Mucosa of descending colon (tissue), 3 donors: ENCODE data around the gene DNM3. TPM values are rescaled to one million over a fixed set of nuclear protein-coding genes. Genes with fewer than 3 reads are reported as not detected.

Experiments used
- ATAC-seq: fragments of 200-7000 bp; cut with Tn5 transposase; one replicate; pipeline ENCODE4 v1.9.1; 2020; ENCODE audit warnings: mild to moderate bottlenecking, moderate library complexity
- DNase-seq, 3 donors: peaks; one replicate each; pipeline ENCODE4 v3.0.0-alpha.2; 2020
- H3K36me3 ChIP-seq: fragments of 200-600 bp; one replicate; pipeline ENCODE4 v1.8.0; 2021; ENCODE audit warnings: low read depth, mild to moderate bottlenecking
- H3K4me1 ChIP-seq: fragments of 200-600 bp; one replicate; pipeline ENCODE4 v1.8.0; 2021; ENCODE audit warnings: low read depth, mild to moderate bottlenecking
- H3K4me3 ChIP-seq: fragments of 200-600 bp; one replicate; pipeline ENCODE4 v1.8.0; 2021; ENCODE audit warnings: mild to moderate bottlenecking
- H3K9me3 ChIP-seq: fragments of 200-600 bp; one replicate; pipeline ENCODE4 v1.8.0; 2021; ENCODE audit warnings: mild to moderate bottlenecking
- CTCF ChIP-seq: fragments of 200-600 bp; IDR thresholded peaks from one replicate; pipeline ENCODE4 v1.8.0; 2022; ENCODE audit warnings: antibody characterized with exemption, mild to moderate bottlenecking
- intact Hi-C, 2 donors: fragments of 100-400 bp; cut with DNase I in 1 of 2; cut with micrococcal nuclease in 1 of 2; formaldehyde crosslinking; loops; one replicate each; pipeline versions ENCODE4 v1.11.0 to v1.11.1; 2022; cut with DNase I, micrococcal nuclease
- total RNA-seq, 3 donors: library from RNA; stranded (reverse); fragmentation: NEBNext Ultra II Directional in 2 of 3; extraction: Animal tissue kit (Norgen Biotek cat#: 25700) in 2 of 3; gene quantifications; one replicate each; pipeline versions ENCODE4 v1.2.1 to v1.2.4, GENCODE V29; 2021 to 2023
- donor health status: DM: no; HTN: no; CAD: no; lungs with moderate emphysema.
- donor health status: DM: no; HTN: no; CAD: no.
- donor health status: DM: no; HTN: yes; CAD: no.

The DNM3 gene
- total RNA-seq, 3 donors from 2014 or later: 1.4 to 6.4 (median 2.1) TPM

- TF ChIP-seq CTCF: no peak
- intact Hi-C loops: no loop called here
Measured at GRCh38 chr1:171941920-171942319, 100.6 kb downstream of the DNM3 start.

GRCh38 chr1:171943973-171944561 is 102.8 kb downstream of the DNM3 start:
- DNase-seq: no peak
- Histone ChIP-seq H3K4me1 (peaks cover 13% of the 10 kb centered on the region), H3K4me3 (no peak overlapping the region), H3K36me3 (no peaks in the 10 kb centered on the region), H3K9me3 (no peaks in the 10 kb centered on the region)
- ATAC-seq: no peak
- intact Hi-C loops: no loop called here
- no peak for TF ChIP-seq CTCF

More at GRCh38 chr1:171941920-171942319, 100.6 kb downstream of the DNM3 start:
- DNase-seq (no peak), ATAC-seq (no peak)
- Histone ChIP-seq H3K36me3 (no peaks in the 10 kb centered on the region), H3K4me1 (peaks cover 13% of the 10 kb centered on the region), H3K9me3 (no peaks in the 10 kb centered on the region), H3K4me3 (no peak overlapping the region)

GRCh38 chr1:171948511-171948910 is 107.2 kb downstream of the DNM3 start:
- no peak overlapping the region for H3K4me3 ChIP-seq
- TF ChIP-seq CTCF: no peak
- ATAC-seq (no peak), DNase-seq (no peak)
- no peaks in the 10 kb centered on the region for H3K9me3 ChIP-seq
- intact Hi-C loops: no loop called here
- no peaks in the 10 kb centered on the region for H3K36me3 ChIP-seq
- H3K4me1 ChIP-seq: no peaks in the 10 kb centered on the region

- Histone ChIP-seq H3K4me1 (no peaks in the 10 kb centered on the region), H3K4me3 (no peak overlapping the region), H3K9me3 (no peaks in the 10 kb centered on the region), H3K36me3 (no peaks in the 10 kb centered on the region)
- DNase-seq: no peak
- TF ChIP-seq CTCF: no peak
- intact Hi-C loops: no loop called here
- ATAC-seq: no peak
Measured at GRCh38 chr1:171949316-171949715, 108.0 kb downstream of the DNM3 start.

GRCh38 chr1:171953835-171954234 is 112.5 kb downstream of the DNM3 start:
- no peaks in the 10 kb centered on the region for H3K36me3 ChIP-seq
- H3K4me3 ChIP-seq: no peak overlapping the region
- H3K9me3 ChIP-seq: no peaks in the 10 kb centered on the region
- H3K4me1 ChIP-seq: no peaks in the 10 kb centered on the region
- intact Hi-C loops: no loop called here
- no peak for DNase-seq
- no peak for TF ChIP-seq CTCF
- no peak for ATAC-seq

GRCh38 chr1:171954361-171954760 is 113.1 kb downstream of the DNM3 start:
- no peak overlapping the region for H3K4me3 ChIP-seq
- DNase-seq: no peak
- no peaks in the 10 kb centered on the region for H3K36me3 ChIP-seq
- no peak for ATAC-seq
- TF ChIP-seq CTCF: no peak
- H3K4me1 ChIP-seq: no peaks in the 10 kb centered on the region
- H3K9me3 ChIP-seq: no peaks in the 10 kb centered on the region
- intact Hi-C loops: no loop called here
